MG63 (cell line): ENCODE results near the gene SNTB2. TPM values are rescaled to one million over a fixed set of nuclear protein-coding genes. Genes with fewer than 3 reads are reported as not detected.

Source experiments
- total RNA-seq: library from RNA; depleted of rRNA; stranded (reverse); fragments of >200 nt; shearing (Covaris generic); gene quantifications from 2 replicates; pipeline ENCODE4 v1.2.3, GENCODE V29; 2014; ENCODE audit warnings: low replicate concordance; rRNA removed

SNTB2 gene
- total RNA-seq, 1 experiment from 2014 or later: 13.1 TPM

Other genes with a start within 250 kb of the SNTB2 start
- 65.0 and 71.9 TPM in 2 replicates for gene HAS3, start 81.5 kb upstream of the SNTB2 start, total RNA-seq
- gene CHTF8, start 54.6 kb upstream of the SNTB2 start, total RNA-seq: 125 and 166 TPM in 2 replicates
- 76.6 and 108 TPM in 2 replicates for gene UTP4, start 54.5 kb upstream of the SNTB2 start, total RNA-seq
- 31.3 and 34.5 TPM in 2 replicates for gene VPS4A, start 124.2 kb downstream of the SNTB2 start, total RNA-seq
- 9.1 and 28.5 TPM in 2 replicates for gene PDF, start 143.4 kb downstream of the SNTB2 start, total RNA-seq
- 34.1 and 51.9 TPM in 2 replicates for gene COG8, start 152.4 kb downstream of the SNTB2 start, total RNA-seq
- gene NIP7, start 152.6 kb downstream of the SNTB2 start, total RNA-seq: 24.0 and 32.6 TPM in 2 replicates
- not detected in 2 replicates for gene TMED6, start 164.6 kb downstream of the SNTB2 start, total RNA-seq
- gene TERF2, start 198.8 kb downstream of the SNTB2 start, total RNA-seq: 12.3 and 30.7 TPM in 2 replicates
- 45.2 and 48.9 TPM in 2 replicates for gene CYB5B, start 237.5 kb downstream of the SNTB2 start, total RNA-seq